Smooth muscle cell (in vitro differentiated cells): ENCODE measurements around the gene LAIR2. TPM values are rescaled to one million over a fixed set of nuclear protein-coding genes. Genes with fewer than 3 reads are reported as not detected.
A peak's percentile ranks its signal among the peaks of the same experiment; 100 is the strongest.

ENCODE experiments used
- DNase-seq: peaks from one replicate; lab custom pipeline; 2025; ENCODE audit not compliant: unreplicated experiment; lab: John Stamatoyannopoulos, UW
- H2AFZ ChIP-seq: fragments of 200-600 bp; sonication (generic); 2 replicates; pipeline ENCODE4 v1.6.0; 2016; ENCODE audit warnings: antibody characterized with exemption, low read depth, mild to moderate bottlenecking
- H3F3A ChIP-seq: fragments of 200-600 bp; sonication (generic); 2 replicates; pipeline ENCODE4 v1.6.0; 2017; ENCODE audit warnings: antibody characterized with exemption, low read depth
- H3K27ac ChIP-seq: fragments of 200-600 bp; sonication (generic); 2 replicates; pipeline ENCODE4 v1.5.1; 2016; ENCODE audit warnings: low read depth, mild to moderate bottlenecking
- H3K27me3 ChIP-seq: fragments of 200-600 bp; sonication (generic); 2 replicates; pipeline ENCODE4 v1.6.1; 2016; ENCODE audit warnings: low read depth, mild to moderate bottlenecking
- H3K36me3 ChIP-seq: fragments of 200-600 bp; sonication (generic); 2 replicates; pipeline ENCODE4 v1.5.1; 2016; ENCODE audit warnings: low read depth
- H3K4me1 ChIP-seq: fragments of 200-600 bp; sonication (generic); 2 replicates; pipeline ENCODE4 v1.5.1; 2016; ENCODE audit warnings: low read depth
- H3K4me2 ChIP-seq: fragments of 200-600 bp; sonication (generic); 2 replicates; pipeline ENCODE4 v1.6.0; 2016; ENCODE audit warnings: mild to moderate bottlenecking
- H3K4me3 ChIP-seq: fragments of 200-600 bp; sonication (generic); 2 replicates; pipeline ENCODE4 v1.5.1; 2016; ENCODE audit warnings: mild to moderate bottlenecking
- H3K79me2 ChIP-seq: fragments of 200-600 bp; sonication (generic); 2 replicates; pipeline ENCODE4 v1.6.0; 2016; ENCODE audit warnings: low read depth, mild to moderate bottlenecking
- H3K9ac ChIP-seq: fragments of 200-600 bp; sonication (generic); 2 replicates; pipeline ENCODE4 v1.6.0; 2016; ENCODE audit warnings: low read depth
- H3K9me3 ChIP-seq: fragments of 200-600 bp; sonication (generic); replicated peaks from 2 replicates; pipeline ENCODE4 v1.5.1; 2016; ENCODE audit warnings: low read depth
- H4K20me1 ChIP-seq: fragments of 200-600 bp; sonication (generic); 2 replicates; pipeline ENCODE4 v1.6.0; 2016; ENCODE audit warnings: low read depth
- CTCF ChIP-seq: fragments of 200-600 bp; sonication (generic); IDR thresholded peaks from 2 replicates; pipeline ENCODE4 v1.5.1; 2017; ENCODE audit warnings: borderline replicate concordance, mild to moderate bottlenecking, antibody characterized with exemption; ENCODE audit not compliant: insufficient read depth, poor library complexity, severe bottlenecking
- WGBS: methylation state at CpG from one replicate; pipeline ENCODE4 v1.1.7; 2016; ENCODE audit warnings: low lambda C conversion rate; 5-methylcytosine and 5-hydroxymethylcytosine counted together
- polyA plus RNA-seq: library from polyadenylated mRNA; unstranded; fragments of >200 nt; fragmentation: Nextera tagmentation; extraction: Ambion mirVana; gene quantifications from 2 replicates; pipeline ENCODE4 v1.2.1, GENCODE V29; 2016
- total RNA-seq: library from RNA; depleted of rRNA; stranded (reverse); fragments of >200 nt; gene quantifications from 2 replicates; pipeline ENCODE4 v1.2.3, GENCODE V29; 2014

Gene LAIR2
- total and polyA plus RNA-seq, 2 experiments from 2014 or later, result not detected

- Histone ChIP-seq H3K4me2 (no peak overlapping the region), H3K9ac (no peak overlapping the region), H2AFZ (no peak overlapping the region), H4K20me1 (peaks cover 93% of the 10 kb centered on the region), H3K79me2 (peaks cover 50% of the 10 kb centered on the region), H3K4me1 (no peaks in the 10 kb centered on the region), H3K27ac (peak overlapping the region; percentile 15), H3K27me3 (no peaks in the 10 kb centered on the region), H3K36me3 (peaks cover 7% of the 10 kb centered on the region), H3K9me3 (no peaks in the 10 kb centered on the region), H3F3A (peaks cover 29% of the 10 kb centered on the region), H3K4me3 (no peak overlapping the region)
- TF ChIP-seq CTCF, result no peak
- WGBS, result 92% methylated on average over 11 of the region's 11 CpGs
- no peak for DNase-seq
Observed at GRCh38 chr19:54458648-54459281, 43.9 kb upstream of the LAIR2 start.

- Histone ChIP-seq H3K4me2 (no peak overlapping the region), H3K36me3 (peaks cover 7% of the 10 kb centered on the region), H3K9ac (no peak overlapping the region), H4K20me1 (peaks cover 85% of the 10 kb centered on the region), H3K4me3 (no peak overlapping the region), H2AFZ (no peak overlapping the region), H3K4me1 (no peaks in the 10 kb centered on the region), H3K27ac (peak overlapping the region; percentile 28), H3K27me3 (no peaks in the 10 kb centered on the region), H3F3A (peaks cover 29% of the 10 kb centered on the region), H3K79me2 (peaks cover 42% of the 10 kb centered on the region), H3K9me3 (no peaks in the 10 kb centered on the region)
- no peak for DNase-seq
- TF ChIP-seq CTCF, result no peak
- WGBS, result 92% methylated on average over 16 of the region's 16 CpGs
Observed at GRCh38 chr19:54459282-54460229, 43.1 kb upstream of the LAIR2 start.

DNA sequence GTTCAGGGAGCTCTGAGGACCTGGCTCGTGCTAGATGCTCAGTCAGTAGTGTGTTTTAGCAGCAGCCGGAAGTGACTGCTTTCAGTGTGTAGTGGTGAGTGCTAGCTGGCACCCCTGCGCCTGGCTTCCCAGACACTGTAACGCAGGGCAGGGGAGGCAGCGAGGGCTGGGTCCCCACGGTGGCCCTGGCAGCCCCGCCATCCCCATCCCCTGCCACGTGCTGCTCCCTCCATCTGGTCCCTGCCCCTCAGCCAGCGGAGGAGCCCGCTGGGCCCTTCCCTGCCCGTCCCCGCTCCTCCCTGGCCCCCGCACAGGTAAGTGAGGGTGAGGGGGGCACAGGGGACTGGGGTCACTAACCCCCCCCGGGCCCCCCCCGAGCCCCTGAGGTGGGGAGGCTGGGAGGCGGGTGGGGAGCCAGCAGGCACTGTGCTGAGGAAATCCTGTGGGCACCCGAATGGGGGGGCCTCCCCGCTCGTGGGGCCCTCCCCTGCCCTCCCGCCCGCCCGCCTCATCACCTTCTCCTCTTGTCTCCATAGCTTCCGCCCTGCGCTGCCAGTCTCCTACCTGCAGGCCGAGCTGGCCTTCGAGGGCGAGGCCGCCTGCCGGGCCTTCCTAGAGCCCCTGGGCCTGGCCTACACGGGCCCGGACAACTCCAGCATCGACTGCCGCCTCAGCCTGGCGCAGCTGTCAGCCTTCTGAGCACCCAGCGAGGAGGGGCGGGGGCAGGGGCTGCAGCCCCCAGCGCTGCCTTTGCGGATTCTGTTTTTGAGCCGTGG is 42.2 kb upstream of the LAIR2 start:
- no peak for DNase-seq
- peaks cover 7% of the 10 kb centered on the region for H3K36me3 ChIP-seq
- H4K20me1 ChIP-seq, result peaks cover 77% of the 10 kb centered on the region
- no peaks in the 10 kb centered on the region for H3K4me1 ChIP-seq
- no peaks in the 10 kb centered on the region for H3K9me3 ChIP-seq
- H2AFZ ChIP-seq, result no peak overlapping the region
- no peak for TF ChIP-seq CTCF
- no peak overlapping the region for H3K4me3 ChIP-seq
- peak overlapping the region; percentile 28 for H3K27ac ChIP-seq
- no peaks in the 10 kb centered on the region for H3K27me3 ChIP-seq
- no peak overlapping the region for H3K4me2 ChIP-seq
- H3K9ac ChIP-seq, result no peak overlapping the region
- peaks cover 34% of the 10 kb centered on the region for H3K79me2 ChIP-seq
- 92% methylated on average over 25 of the region's 39 CpGs for whole genome bisulfite sequencing
- peaks cover 29% of the 10 kb centered on the region for H3F3A ChIP-seq
